NK-92 (cell line): Measurements from ENCODE around the gene SP6.

Experiments
- DNase-seq: peaks from one replicate; lab custom pipeline; 2025; ENCODE audit not compliant: unreplicated experiment; lab: John Stamatoyannopoulos, UW

Gene SP6

GRCh38 chr17:47838636-47839035 lies 12.3 kb downstream of the SP6 start:
- DNase-seq = no peak

GRCh38 chr17:47837401-47838039 lies 13.4 kb downstream of the SP6 start:
- no peak for DNase-seq

GRCh38 chr17:47836601-47837000 lies 14.4 kb downstream of the SP6 start:
- no peak for DNase-seq

- no peak for DNase-seq
Measured at GRCh38 chr17:47834756-47835155, 16.2 kb downstream of the SP6 start.

- no peak for DNase-seq
Measured at GRCh38 chr17:47831934-47832327, 19.0 kb downstream of the SP6 start.

- DNase-seq = peak; percentile 73
Measured at GRCh38 chr17:47831003-47831933, 19.7 kb downstream of the SP6 start, which contains the start of the genes LRRC46 and MRPL10. Gene LRRC46, plus strand, starts transcription at chr17:47831670. Its CDS starts 320 bp downstream, at chr17:47831990. Gene MRPL10, minus strand, starts transcription at chr17:47831541. Its CDS starts 30 bp downstream, at chr17:47831511.

GRCh38 chr17:47830396-47831002 lies 20.5 kb downstream of the SP6 start:
- DNase-seq = no peak

- DNase-seq = no peak
Measured at GRCh38 chr17:47829870-47830269, 21.1 kb downstream of the SP6 start.

- DNase-seq = no peak
Measured at GRCh38 chr17:47823519-47823918, 27.4 kb downstream of the SP6 start.

- DNase-seq = no peak
Measured at GRCh38 chr17:47822785-47823184, 28.2 kb downstream of the SP6 start.

GRCh38 chr17:47821424-47822391 lies 29.3 kb downstream of the SP6 start, which contains the start of gene OSBPL7:
Gene OSBPL7, minus strand, starts transcription at chr17:47821794. Its CDS starts 1,516 bp downstream, at chr17:47820278.
- no peak for DNase-seq

- no peak for DNase-seq
Measured at GRCh38 chr17:47821031-47821423, 29.9 kb downstream of the SP6 start.

- no peak for DNase-seq
Measured at GRCh38 chr17:47820033-47820789, 30.8 kb downstream of the SP6 start.

- no peak for DNase-seq
Measured at GRCh38 chr17:47819475-47819874, 31.5 kb downstream of the SP6 start.

- DNase-seq = no peak
Measured at GRCh38 chr17:47818002-47818695, 32.8 kb downstream of the SP6 start.

- DNase-seq = no peak
Measured at GRCh38 chr17:47816947-47817346, 34.0 kb downstream of the SP6 start.

- no peak for DNase-seq
Measured at GRCh38 chr17:47816111-47816735, 34.7 kb downstream of the SP6 start.

GRCh38 chr17:47815106-47815918 lies 35.7 kb downstream of the SP6 start:
- DNase-seq = no peak
